Stimulated activated CD4-positive, alpha-beta T cell treated with anti-CD3 and anti-CD28 coated beads, Interleukin-1b, Interleukin-23, amount 100 ng/mL, for 24 hours (primary cell): ENCODE data around the gene PTPRT.

Source experiments
- DNase-seq, 4 experiments: peaks; one replicate each; pipeline ENCODE4 v3.0.0-alpha.2; 2020; ENCODE audit warnings: low read depth in 4 of 4, low spot score in 1 of 4

Gene PTPRT

DNA sequence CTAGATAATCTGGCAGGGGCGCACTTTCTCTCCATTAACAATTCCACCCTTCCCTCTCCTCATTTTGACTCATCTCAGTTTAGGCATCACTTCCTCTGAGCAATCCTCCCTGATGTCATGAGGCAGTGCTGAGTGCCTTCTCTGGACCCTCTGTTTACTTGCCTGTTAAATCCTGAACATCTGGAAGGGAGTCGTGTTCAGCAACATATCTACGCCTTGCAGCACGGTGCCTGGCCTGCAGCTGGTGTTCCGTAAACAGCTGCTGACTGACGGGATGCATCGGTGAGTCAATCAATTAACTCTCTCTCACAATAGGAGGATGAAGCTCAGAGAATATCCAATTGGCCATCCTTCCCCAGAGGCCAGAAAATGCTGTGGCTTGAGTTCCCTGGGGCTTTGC, 613.5 kb downstream of the PTPRT start:
- DNase-seq = no peak

DNA sequence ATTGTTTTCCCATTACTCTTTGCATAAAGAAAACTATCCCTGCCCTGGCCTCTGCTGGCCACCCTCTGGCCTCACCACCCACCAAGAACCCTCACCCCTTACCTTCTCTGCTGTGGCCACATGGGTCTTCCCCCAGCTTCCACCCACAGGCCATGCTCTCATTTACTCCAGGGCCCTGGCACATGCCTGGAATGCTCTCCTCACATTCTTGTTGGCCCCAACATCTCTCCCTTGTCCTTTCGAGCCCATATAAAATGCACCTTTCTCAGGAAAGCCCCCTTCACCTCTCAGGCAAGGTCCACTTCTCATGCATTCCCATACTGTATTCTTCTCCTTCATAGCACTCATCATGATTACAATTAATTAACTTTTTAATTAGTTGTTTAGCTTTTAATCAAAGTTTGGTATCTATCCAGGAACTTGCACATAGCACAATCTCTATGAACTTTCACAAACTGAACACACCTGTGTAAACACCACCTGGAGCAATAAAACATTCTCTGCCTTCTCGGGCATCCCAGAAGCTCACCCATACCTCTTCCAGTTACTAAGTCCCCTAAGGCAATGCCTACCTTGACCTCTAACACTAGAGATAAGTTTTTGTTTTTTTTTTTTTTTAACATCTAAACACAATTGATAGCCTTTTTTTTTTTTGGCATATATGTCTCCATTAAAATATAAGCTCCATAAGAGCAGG, 617.2 kb downstream of the PTPRT start:
- no peak for DNase-seq

GRCh38 chr20:42567409-42567808, 622.3 kb downstream of the PTPRT start:
- no peak for DNase-seq

DNA sequence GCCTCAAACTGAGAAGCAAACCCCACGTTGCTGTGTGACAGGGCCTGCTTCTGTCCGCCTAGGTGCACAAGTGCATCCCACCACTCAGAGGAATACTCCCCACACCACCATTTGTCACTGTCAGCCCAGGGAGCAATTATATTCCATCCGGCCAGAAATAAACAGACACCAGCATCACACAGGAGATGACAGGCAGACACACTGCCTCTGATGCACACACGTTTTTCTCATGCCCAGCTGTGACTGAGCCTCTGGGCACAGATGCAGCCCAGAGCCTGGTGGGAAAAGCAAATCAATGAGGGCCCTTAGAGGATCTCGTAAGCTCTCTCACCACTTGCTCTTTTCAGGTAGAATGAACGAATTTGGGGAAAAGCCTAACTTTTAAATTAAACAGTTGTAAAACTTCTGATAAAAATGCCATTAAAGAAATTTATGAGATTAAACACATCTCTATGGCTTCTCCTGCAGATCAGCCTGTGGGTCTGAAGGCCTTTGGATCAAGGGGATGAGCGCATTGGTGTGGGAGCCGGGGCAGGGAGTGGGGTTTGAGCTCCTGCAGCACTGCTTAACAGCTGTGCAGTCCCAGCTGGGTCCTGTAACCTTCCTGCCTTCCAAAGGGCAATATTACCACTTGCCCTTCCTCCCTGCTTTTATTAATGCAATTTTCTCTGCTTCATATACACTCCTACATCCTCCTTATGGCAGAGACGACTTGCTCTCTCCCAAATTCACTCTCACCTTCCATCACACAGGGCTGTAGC, 624.3 kb downstream of the PTPRT start:
- no peak for DNase-seq

GRCh38 chr20:42559665-42560064, 630.0 kb downstream of the PTPRT start:
- DNase-seq = no peak

GRCh38 chr20:42556575-42556974, 633.1 kb downstream of the PTPRT start:
- DNase-seq = no peak

DNA sequence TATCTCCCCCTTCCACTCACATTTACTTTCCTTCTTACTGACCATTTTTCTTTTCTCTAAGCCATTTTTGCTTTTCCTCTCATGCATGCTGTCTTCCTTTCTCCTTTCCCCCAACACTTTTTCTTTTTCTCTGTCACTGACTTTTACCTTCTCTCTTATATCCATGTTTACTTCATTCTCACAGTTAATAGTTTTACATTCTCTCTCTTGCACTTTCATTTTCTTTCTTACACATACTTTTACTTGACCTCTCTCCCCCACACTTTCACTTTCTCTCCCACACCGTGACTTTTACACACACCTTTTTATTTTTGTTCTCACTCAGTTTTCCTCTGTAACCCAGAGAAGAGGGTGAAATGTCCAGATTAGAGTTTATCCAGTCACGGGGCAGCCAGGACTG, 636.3 kb downstream of the PTPRT start:
- DNase-seq = no peak

DNA sequence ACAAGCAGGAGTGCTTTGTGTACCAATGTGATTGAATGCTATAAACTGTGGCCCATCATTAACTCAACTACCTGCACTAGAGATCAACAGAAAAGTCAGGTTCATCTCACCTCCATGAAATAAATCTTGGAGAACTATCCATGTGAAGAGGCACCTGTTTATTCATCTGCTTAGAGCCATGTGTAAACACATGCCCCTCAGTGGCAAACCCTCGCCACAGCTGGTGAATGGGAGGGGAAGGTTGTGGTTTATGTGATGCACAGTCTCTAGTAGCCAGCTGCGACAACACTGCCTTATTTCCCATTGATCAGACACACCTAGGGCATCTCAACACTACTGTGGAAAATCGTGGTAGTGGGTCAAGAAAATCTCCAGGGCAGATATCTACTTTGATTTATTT, 640.2 kb downstream of the PTPRT start:
- DNase-seq = no peak

GRCh38 chr20:42544926-42545325, 644.8 kb downstream of the PTPRT start:
- no peak for DNase-seq

DNA sequence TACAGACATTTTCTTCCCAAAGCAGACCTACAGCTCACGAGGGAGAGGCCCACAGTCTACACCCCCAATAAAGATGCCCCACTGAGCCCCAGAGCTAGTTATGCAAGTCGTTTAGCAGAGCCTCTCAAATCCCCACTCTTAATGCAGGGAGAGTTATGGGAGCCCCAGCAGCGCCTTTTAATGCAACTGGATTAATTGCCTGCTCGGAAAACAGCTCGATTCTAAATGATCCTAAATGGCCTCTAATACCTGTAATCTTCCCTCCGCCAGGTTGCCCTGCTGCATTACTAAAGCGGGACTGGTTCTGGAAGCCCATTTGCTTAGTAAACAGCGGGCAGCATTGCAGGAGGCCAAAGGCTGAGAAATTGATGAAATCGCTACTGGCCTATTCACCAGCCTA, 656.9 kb downstream of the PTPRT start:
- no peak for DNase-seq

DNA sequence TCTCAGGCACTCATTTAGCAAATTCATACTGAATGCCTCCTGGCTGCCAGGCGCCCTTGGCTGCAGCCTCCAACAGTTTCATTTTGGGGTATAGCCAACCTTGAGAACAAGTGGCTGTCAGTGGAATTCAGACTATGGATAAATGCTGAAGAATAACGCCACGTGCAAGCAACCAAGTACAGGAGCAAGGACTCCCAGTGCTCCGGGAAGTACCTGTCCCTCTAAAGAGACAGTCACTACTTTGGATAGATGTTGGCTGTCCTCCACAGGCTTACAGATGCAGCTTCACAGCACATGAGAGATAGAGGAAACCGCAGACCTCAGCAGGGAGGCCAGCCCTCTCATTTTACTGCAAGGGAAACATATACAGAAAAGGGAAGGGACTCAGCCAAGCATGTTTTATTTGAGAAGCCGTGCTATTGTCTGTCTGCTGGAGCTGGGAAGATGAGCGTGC, 658.2 kb downstream of the PTPRT start:
- DNase-seq = no peak

GRCh38 chr20:42530855-42531448, 658.8 kb downstream of the PTPRT start:
- no peak for DNase-seq

GRCh38 chr20:42530191-42530590, 659.5 kb downstream of the PTPRT start:
- no peak for DNase-seq

GRCh38 chr20:42524058-42524457, 665.6 kb downstream of the PTPRT start:
- DNase-seq = no peak

DNA sequence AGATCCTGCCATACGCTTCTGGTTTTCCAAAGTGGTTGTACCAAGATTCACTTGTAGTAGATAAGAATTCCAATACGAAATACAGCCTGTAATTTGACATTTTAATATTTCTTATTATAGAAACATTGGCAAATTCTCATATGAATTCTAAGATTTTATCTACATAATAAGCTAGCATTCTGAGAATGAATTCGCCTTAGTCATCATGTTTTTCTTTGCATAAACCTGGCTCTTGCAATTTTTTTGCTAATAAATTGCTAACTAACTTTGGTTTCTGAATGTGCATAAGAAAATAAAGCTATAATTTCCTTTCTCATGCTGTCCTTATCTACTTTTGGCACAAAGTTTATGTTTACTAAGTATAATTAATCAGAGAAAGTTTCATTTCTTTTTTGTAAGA, 673.0 kb downstream of the PTPRT start:
- DNase-seq = no peak

DNA sequence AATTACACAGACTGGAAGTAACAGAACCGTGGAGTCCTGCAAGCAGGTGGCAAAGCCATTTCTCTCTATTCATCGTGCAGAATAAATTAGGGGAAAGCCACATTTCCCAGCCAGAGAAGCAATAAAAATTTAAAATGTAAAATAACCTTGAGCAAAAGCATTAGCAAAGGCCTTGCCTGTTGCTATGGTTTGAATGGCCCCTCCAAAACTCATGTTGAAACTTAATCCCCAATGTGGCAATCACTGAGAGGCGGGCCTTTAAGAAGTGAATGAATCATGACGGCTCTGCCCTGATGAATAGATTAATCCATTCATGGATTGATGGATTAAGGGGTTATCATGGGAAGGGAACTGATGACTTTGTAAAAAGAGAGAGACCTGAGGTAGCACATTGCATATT, 679.0 kb downstream of the PTPRT start:
- DNase-seq = no peak

- DNase-seq = no peak
These were observed 681.8 kb downstream of the PTPRT start for GRCh38 chr20:42507874-42508273.

DNA sequence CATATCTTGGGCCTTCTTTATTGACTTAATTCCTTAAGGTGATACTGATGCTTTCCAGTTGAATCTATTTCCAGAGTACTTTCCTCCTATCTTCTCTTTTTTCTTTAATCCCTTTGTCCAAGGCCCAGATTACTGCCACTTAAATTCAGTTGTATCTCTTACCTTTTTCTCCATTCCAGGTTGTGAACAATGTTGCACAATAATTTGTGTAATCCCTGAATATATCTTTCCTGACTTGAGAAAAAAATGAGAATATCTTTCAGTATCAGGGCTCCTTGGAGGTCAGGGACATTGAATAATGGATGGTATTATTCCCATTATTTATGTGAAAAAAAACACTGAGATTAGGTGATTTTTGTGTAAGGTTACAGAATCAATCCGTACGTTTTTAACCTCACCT, 683.3 kb downstream of the PTPRT start:
- DNase-seq = no peak

DNA sequence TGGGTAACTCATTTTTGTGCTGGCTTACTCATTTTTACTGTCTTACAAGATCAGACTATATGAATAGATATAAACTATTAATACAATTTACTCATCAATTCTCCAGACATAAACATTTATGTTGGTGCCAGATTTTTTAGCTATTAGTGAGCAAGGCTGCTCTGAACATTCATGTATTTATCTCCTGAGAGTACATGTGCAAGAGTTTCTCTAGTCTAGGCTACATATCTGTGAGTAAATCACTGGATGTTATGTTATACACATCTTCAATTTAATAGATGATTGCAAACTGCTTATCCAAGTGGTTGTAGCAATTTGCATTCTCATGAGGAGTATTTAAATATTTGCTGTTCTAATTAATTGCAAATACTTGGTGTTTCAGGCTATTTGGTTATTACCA, 687.1 kb downstream of the PTPRT start:
- DNase-seq = no peak

DNA sequence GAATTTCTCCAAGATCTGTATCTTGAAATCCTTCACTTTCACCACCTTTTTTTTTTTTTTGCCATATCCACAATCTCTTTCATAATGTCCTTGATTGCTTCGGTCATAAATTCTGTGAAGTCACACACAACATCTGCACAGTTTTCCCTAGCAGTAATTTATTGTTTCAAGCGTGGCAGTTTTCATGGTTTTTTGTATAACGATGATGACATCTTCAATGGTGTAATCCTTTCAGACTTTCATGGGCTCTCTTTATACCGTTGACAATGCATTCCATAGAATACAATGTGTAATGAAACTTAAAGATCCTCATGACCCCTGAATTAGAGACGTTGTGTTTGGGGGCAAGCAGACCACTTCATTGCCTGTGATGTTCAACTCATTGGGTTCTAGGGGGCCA, 693.1 kb downstream of the PTPRT start:
- DNase-seq = no peak

DNA sequence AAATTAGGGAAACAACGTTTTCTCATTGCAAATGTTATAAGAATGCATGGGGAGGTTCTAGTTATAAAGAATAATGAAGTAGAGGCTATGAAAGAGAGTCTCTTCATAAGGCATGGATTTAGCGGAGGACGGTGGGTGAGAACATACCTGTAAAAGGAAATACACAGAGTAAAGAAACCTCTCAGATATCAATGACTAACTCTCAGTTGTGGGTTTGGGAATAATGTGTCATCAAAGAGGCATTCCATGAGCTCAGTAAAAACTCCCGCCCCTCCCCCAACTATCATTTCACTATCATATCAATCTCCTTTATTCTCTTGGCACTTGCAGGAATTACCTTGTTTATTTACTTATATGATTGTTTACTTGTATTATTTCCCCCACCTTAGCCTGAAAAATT, 695.4 kb downstream of the PTPRT start:
- DNase-seq = no peak

DNA sequence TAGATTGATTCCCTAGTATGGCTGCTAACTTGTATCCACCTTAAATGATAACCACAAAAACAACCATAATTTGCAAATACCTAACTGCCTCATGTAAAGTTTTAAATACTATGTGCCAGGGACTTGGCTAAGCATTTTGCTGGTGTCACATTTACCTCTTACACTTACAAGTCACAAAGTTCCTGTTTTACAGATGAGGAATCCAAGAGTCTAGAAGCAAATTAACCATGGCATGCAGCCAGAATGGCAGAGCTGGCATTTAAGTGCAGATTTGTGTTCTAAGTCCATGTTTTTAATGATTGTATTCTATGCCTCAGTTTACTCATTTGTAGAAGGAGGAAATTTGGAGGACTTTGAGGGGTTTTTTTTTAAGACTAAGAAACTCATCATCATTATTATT, 696.7 kb downstream of the PTPRT start:
- no peak for DNase-seq
